HK-2 (cell line): Measurements from ENCODE around the gene NSD2.

Source experiments
- DNase-seq: peaks from one replicate; pipeline ENCODE4 v3.0.0-alpha.2; 2018; ENCODE audit not compliant: unreplicated experiment

Gene NSD2

GRCh38 chr4:1945124-1945895 is 74.1 kb downstream of the NSD2 start:
- DNase-seq, result no peak

DNA sequence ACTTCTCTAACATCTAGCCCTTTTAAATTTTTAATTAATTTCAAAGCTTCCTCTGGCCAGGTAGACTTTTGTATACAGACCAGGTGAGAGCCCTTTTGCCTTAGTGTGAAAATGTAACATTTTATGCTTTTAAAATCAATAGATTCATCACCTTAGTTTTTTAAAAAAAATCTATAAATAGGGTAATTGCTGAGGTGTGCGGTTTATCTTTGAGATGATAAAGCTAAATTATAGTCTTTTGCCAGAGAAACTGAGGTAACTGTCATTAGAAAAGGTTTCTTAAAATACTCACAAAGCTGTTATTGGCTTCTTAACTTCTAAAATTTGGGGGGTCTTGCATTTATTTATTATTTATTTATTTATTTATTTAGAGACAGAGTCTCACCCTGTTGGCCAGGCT is 74.7 kb downstream of the NSD2 start:
- no peak for DNase-seq

DNA sequence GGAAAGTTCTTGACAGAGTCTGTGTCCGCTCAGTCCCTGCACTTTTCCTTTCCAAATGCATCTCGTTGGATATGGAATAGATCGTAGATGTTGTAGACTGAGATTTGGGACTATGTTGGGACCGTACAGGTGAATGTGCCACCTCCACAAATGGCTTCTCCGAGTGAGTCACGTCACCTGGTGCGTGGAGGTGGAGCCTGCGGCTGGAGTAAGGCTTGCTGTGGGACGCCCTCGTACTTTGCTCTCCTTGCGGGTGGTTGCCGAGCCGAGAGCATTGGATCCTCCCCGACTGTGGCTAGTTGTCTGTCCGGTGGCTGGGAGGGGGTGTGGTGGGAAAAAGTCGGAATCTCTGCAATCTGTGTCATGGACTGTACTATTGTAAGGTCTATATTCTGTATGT is 77.0 kb downstream of the NSD2 start:
- no peak for DNase-seq

DNA sequence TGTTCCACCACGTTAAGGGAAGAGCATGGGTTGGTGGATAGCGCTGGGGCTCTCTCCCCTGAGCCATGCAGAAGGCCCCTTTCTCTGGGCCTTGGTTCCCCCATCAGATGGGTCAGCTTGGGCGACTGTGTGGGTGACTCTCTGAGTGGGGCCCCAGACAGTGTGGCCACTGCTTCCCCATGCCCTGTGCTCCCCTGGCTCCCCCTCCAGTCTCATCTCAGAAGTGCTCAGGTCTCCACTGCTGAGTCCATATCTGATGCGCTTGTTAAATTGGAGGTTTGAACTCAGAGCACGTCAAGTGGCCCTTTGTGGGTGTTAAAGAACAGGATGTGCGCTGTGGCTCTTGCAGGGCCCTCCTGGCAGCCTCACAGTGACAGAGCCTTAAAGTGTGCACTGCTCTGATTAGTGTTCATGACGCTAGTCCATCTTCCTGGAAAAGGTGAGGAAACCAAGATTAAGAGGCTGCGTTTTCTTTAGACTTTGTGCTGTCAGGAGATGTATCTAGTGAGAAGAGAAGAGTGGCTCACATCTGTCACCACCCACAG is 77.8 kb downstream of the NSD2 start:
- no peak for DNase-seq

- DNase-seq, result no peak
Observed at GRCh38 chr4:1950369-1950768, 79.2 kb downstream of the NSD2 start.

- no peak for DNase-seq
Observed at GRCh38 chr4:1952058-1952700, 81.0 kb downstream of the NSD2 start.

DNA sequence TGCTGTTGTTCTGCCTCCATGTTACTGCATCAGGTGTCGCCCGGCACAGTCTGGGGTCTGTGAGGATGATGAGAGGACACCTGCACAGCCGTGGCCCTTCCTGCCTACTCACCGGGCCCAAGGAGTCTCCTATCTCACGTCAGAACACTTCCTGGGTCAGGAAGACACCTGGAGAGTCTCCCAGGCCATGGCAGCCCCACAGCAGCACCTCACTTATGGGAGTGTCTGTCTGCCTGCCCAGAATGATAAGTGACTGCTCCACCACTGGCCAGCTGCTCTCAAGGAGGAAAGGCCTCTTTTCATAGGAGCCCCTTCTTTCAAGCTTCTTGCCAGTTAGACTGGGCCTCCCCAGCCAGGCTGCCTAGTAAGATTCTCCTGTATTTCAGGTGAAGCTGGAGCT is 81.5 kb downstream of the NSD2 start:
- no peak for DNase-seq

- no peak for DNase-seq
Observed at GRCh38 chr4:1953335-1953734, 82.1 kb downstream of the NSD2 start.

DNA sequence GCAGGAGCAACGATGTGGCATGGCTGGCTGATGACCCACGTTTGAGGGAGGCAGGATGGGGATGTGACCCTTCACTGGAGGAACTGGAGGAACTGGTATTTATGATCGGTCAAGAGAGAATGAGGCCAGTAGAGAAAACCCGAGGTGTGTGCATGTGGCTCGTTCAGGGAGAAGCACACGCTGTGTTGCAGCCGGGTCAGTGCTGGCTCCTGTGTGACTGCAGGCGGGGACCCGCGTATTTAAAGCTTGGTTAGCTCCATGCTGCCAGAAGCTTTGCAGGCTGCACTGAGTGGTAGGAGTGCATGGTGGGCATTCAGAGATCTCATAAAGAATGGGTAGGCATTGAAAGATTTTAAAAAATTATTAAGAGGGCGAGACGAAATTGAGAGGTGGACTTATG is 85.4 kb downstream of the NSD2 start:
- DNase-seq, result no peak

DNA sequence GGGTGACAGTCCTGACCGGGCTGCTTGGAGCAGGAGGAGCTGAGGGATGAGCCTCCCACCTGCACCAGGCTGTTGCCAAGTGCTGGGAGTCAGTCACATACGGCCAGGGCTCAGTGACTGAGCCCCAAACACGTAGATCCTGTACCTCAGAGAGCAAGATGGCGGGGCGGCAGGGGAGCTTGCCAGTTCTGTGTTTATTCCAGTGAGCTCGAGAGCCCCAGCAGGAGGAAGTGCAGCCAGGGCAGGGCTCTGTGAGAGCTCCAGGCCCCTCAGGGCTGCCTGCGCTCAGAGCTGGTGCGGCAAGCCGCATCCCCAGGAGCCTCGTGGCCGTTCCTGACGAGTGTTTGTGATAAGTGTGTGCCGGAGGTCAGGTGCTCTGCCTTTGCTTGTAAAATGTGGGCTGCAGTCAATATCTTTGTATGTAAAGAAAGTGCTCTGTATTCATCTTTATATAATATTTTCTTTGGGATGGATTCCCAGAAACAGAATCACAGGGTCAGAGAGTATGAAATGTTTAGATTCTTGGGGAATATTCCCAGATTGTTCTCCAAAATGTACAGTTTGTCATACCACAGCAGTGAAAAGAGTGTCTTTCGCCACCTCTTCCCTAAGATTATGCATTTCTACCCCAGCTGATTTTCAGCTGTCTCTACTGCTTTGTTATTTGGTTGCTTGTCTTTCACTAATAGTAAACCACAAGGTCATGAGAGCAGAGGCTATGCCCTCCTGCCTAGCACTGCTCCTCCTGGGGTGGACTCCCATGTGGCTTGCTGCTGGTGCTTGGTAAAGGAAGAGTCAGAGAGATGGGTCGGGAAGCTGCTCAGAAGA is 87.3 kb downstream of the NSD2 start:
- no peak for DNase-seq

DNA sequence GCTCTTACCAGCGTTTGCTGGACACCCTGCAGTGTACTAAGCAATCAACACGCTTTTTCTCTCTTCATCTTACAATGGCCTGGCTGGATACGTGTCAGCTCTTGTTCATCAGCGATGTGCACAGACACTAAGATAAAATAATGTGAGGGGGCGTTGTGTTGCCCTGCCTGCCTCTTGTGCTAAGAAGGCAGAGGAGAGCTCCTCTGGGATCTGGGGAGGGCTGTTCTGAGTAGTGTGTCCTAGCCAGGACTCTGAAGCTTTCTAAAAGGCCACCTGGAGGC is 87.9 kb downstream of the NSD2 start:
- no peak for DNase-seq

DNA sequence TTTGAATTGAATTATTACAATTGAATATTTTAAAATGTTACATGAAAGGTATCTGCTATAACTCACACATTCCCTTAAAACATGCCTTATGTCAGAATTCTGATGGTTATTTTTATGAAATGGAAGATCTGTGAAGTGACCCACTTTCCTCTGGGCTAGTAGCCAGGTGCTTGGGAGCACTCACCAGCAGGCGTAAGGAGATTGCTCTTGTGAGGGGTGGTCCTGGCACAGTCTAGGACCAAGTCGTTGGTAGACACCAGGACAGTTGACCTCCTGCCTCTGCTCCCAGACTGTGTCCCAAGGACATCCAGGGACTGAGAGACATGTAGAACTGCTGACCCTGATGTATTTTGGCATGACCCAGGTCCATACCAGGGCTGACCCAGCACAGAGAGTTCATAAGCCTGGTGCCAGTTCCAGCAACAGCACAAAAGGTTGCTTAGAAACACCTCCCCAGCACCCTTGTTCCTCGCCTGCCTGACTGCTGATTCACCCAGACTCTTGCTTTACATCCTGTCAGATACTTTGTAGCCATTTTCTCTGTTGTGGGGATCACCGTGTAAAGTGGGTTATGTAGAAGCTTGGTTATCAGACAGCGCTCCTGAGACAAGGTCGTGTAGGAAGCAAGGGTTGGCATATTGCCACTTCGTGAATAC is 89.1 kb downstream of the NSD2 start:
- no peak for DNase-seq

- DNase-seq, result no peak
Observed at GRCh38 chr4:1961038-1961437, 89.8 kb downstream of the NSD2 start.

DNA sequence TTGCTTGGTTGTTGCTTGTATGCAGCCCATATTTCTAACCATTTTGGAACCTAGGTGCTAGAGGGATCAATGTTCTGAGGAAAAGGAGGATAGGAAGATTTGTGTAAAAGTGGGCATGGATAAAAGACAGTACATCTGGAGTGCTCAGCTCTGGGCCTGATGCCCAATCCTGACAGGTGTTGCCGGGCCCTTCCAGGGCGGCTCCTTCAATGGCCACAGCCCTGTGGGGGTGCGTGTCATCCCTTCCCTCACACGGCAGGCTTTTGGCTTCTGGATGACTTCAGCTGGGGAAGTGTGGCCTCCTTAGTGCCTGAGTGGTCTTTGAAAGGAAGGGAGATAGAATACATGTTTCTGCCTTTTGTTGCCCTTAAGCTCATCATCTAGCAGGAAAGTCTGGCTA is 90.4 kb downstream of the NSD2 start:
- no peak for DNase-seq

- DNase-seq, result no peak
Observed at GRCh38 chr4:1962980-1963379, 91.8 kb downstream of the NSD2 start.

- no peak for DNase-seq
Observed at GRCh38 chr4:1964443-1964842, 93.2 kb downstream of the NSD2 start.

DNA sequence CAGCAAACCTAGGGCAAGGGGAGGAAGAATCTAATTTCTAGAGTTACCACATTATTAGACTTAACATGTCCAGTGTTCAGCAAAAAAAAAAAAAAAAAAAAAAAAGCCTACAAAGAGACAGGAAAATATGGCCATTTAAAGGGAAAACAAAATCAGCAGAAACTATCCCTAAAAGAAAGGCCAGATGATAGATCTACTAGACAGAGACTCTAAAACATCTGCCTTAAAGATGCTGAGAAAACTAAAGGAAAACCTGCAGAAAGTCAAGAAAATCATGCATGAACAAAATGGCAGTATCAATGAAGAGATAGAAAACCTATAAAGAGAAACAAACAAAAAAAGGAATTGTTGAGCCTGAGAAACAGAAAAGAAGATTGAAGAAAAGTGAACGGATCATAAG is 93.8 kb downstream of the NSD2 start:
- no peak for DNase-seq

- DNase-seq, result no peak
Observed at GRCh38 chr4:1967512-1968149, 96.4 kb downstream of the NSD2 start.

GRCh38 chr4:1968686-1969295 is 97.6 kb downstream of the NSD2 start:
- no peak for DNase-seq

- no peak for DNase-seq
Observed at GRCh38 chr4:1969928-1970723, 98.9 kb downstream of the NSD2 start.
